OCI-LY3 (cell line): ENCODE data around the gene NAV1.

ENCODE experiments used
- H2AFZ ChIP-seq: fragments of 200-600, 300-600 bp; shearing (Covaris generic); 2 replicates; pipeline ENCODE4 v1.6.0; 2014; ENCODE audit warnings: antibody characterized with exemption, low read depth, low read length
- H3K27ac ChIP-seq: fragments of 200-600, 300-600 bp; sonication (generic); 2 replicates; pipeline ENCODE4 v1.5.1; 2014; ENCODE audit warnings: mild to moderate bottlenecking, low read length, moderate library complexity, mixed read lengths
- H3K27me3 ChIP-seq: fragments of 200-600, 300-600 bp; sonication (generic); 2 replicates; pipeline ENCODE4 v1.6.1; 2014; ENCODE audit warnings: low read depth, low read length, mixed read lengths
- H3K36me3 ChIP-seq: fragments of 200-600, 300-600 bp; sonication (generic); replicated peaks from 2 replicates; pipeline ENCODE3; 2014; ENCODE audit warnings: low read depth, low read length, mixed read lengths
- H3K4me1 ChIP-seq: fragments of 300-600, 200-600 bp; sonication (generic); 2 replicates; pipeline ENCODE4 v1.6.1; 2014; ENCODE audit warnings: low read length, mixed read lengths
- H3K4me2 ChIP-seq: fragments of 200-600, 300-600 bp; sonication (generic); 2 replicates; pipeline ENCODE4 v1.6.1; 2014; ENCODE audit warnings: low read length, mixed read lengths
- H3K4me3 ChIP-seq: fragments of 300-600, 200-600 bp; sonication (generic); 2 replicates; pipeline ENCODE4 v1.5.1; 2014; ENCODE audit warnings: antibody characterized with exemption, mild to moderate bottlenecking, low read length, moderate library complexity
- H3K79me2 ChIP-seq: fragments of 300-600, 200-600 bp; shearing (Covaris generic); 2 replicates; pipeline ENCODE4 v1.6.1; 2014; ENCODE audit warnings: mild to moderate bottlenecking, low read length, mixed read lengths
- H3K9ac ChIP-seq: fragments of 300-600, 200-600 bp; shearing (Covaris generic); 2 replicates; pipeline ENCODE4 v1.6.0; 2014; ENCODE audit warnings: mild to moderate bottlenecking, low read length, moderate library complexity
- H3K9me3 ChIP-seq: fragments of 200-600, 300-600 bp; shearing (Covaris generic); 2 replicates; pipeline ENCODE4 v1.6.1; 2014; ENCODE audit warnings: low read length, mixed read lengths; ENCODE audit not compliant: insufficient read depth
- H4K20me1 ChIP-seq: fragments of 200-600, 300-600 bp; sonication (generic); 2 replicates; pipeline ENCODE4 v1.6.1; 2016; ENCODE audit warnings: low read length, mixed read lengths; ENCODE audit not compliant: insufficient read depth
- CTCF ChIP-seq: fragments of 200-600, 300-600 bp; sonication (generic); IDR thresholded peaks from 2 replicates; pipeline ENCODE4 v1.5.1; 2014; ENCODE audit warnings: antibody characterized with exemption, low read length, low read depth
- EZH2phosphoT487 ChIP-seq: fragments of 200-600 bp; shearing (Covaris generic); IDR thresholded peaks from 2 replicates; pipeline ENCODE4 v1.6.1; 2018; ENCODE audit warnings: antibody characterized with exemption, mixed run types, low read depth

The NAV1 gene, protein sequence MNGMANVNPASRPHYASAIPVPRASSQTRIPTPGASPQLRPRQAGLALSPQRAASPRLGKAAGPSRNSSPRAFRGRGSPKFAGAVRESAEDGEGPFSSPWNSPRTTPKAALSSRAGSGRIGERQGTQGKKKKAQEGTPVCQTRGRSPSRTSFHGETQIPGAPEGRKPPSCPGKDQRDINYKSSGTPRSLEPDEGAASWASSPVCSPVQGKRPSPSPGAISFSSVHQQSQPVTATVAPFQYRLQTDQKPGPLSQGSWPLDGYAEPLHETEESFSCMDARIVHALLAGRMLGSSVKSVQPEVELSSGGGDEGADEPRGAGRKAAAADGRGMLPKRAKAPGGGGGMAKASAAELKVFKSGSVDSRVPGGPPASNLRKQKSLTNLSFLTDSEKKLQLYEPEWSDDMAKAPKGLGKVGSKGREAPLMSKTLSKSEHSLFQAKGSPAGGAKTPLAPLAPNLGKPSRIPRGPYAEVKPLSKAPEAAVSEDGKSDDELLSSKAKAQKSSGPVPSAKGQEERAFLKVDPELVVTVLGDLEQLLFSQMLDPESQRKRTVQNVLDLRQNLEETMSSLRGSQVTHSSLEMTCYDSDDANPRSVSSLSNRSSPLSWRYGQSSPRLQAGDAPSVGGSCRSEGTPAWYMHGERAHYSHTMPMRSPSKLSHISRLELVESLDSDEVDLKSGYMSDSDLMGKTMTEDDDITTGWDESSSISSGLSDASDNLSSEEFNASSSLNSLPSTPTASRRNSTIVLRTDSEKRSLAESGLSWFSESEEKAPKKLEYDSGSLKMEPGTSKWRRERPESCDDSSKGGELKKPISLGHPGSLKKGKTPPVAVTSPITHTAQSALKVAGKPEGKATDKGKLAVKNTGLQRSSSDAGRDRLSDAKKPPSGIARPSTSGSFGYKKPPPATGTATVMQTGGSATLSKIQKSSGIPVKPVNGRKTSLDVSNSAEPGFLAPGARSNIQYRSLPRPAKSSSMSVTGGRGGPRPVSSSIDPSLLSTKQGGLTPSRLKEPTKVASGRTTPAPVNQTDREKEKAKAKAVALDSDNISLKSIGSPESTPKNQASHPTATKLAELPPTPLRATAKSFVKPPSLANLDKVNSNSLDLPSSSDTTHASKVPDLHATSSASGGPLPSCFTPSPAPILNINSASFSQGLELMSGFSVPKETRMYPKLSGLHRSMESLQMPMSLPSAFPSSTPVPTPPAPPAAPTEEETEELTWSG (N-terminal part only)

DNA sequence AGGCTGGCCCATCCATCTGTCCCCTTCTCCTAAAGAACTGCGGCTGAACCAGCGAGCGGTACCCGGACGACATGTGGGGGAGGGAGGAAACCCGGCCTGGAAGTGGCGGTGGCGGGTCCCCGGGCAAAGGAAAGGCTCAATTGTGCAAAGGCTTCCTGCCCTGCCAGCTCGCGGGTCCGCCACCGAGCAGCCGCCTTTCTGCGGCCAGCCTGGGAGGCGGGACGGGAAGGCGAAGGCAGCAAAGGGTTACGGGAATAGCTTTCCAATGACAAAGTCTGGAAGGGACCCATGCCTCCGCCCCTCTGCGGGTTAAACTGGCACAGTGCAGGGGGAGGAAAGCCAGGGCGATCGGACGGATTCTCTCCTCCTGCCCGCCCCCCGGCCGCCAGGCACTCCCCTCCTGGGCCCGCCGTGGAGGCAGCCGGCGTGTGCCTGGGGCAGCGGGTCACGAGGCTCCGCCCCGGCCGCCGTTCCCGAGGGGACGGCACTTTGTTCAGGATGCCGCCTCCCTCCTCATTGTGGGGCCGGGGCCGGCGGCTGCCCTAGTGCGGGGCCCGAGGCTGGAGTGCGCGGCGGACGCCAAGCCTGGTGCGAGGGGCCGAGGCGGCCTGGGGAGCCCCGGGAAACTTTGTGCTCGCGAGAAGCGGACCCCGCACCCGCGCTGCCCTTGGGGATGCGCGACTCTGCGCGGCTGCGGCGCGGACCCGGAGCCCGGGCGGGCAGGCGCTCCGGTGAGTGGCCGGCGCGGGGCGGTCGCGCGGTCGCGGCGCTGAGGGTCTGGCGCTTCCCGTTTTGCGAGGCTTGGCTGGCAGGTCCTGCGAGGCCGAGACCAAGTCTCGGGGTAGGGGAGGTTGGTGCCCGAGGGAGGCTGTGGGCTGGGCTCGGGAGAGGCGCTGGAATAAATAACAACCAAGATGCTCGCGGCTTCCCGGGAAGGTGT is at the start of gene NAV1:
TSS of gene NAV1 (plus strand) at position 516 of the 940 bp plus-strand sequence. CDS start 83,758 bp downstream, outside the sequence.
- peaks cover 39% of the 10 kb centered on the region for H3K4me1 ChIP-seq
- 0 out of 2 replicates have a peak within 1 kb of the TSS, but pooled peaks have one; percentile 23 for H2AFZ ChIP-seq
- H3K79me2 ChIP-seq: no peaks in the 10 kb centered on the region
- no peaks in the 10 kb centered on the region for H3K9me3 ChIP-seq
- no peaks in the 10 kb centered on the region for H4K20me1 ChIP-seq
- no peak within 1 kb of the TSS for H3K27ac ChIP-seq
- peak within 1 kb of the TSS; percentile 26 for H3K9ac ChIP-seq
- H3K4me2 ChIP-seq: peak within 1 kb of the TSS; percentile 67
- peak within 1 kb of the TSS; percentile 74 for H3K4me3 ChIP-seq
- no peak for TF ChIP-seq EZH2phosphoT487
- TF ChIP-seq CTCF: no peak
- peaks cover 28% of the 10 kb centered on the region for H3K27me3 ChIP-seq
- H3K36me3 ChIP-seq: peaks cover 1% of the 10 kb centered on the region

- H3K9me3 ChIP-seq: no peaks in the 10 kb centered on the region
- peaks cover 17% of the 10 kb centered on the region for H3K4me1 ChIP-seq
- peak overlapping the region; percentile 43 for H3K4me2 ChIP-seq
- no peak overlapping the region for H3K9ac ChIP-seq
- no peak overlapping the region for H3K4me3 ChIP-seq
- H2AFZ ChIP-seq: no peak overlapping the region
- H3K79me2 ChIP-seq: no peaks in the 10 kb centered on the region
- peaks cover 74% of the 10 kb centered on the region for H3K36me3 ChIP-seq
- H3K27ac ChIP-seq: peak overlapping the region; percentile 26
- H3K27me3 ChIP-seq: no peaks in the 10 kb centered on the region
- no peaks in the 10 kb centered on the region for H4K20me1 ChIP-seq
- no peak for TF ChIP-seq EZH2phosphoT487
- no peak for TF ChIP-seq CTCF
These were observed 49.2 kb upstream of the NAV1 start for GRCh38 chr1:201489643-201490261.

DNA sequence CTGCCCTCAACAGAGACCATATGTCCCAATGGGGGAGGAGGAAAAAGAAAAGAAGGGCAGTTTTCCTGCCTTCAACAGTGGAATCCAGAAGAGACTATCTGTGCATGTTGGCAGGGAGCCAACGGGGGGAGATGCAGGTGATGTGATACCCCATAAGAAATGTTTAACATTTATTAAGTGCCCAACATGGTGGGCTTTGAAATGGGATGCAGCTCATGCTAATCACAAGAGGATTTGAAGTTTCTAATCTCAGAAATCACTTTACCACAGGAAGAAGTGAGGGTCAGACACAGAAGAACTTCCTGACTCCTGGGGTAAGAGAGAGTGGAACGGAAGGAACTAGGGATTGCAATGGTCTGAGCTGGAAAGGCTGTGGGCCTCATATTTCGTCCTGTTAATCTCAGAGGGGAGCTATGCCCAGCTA is 48.2 kb upstream of the NAV1 start:
- Histone ChIP-seq H3K79me2 (no peaks in the 10 kb centered on the region), H4K20me1 (no peaks in the 10 kb centered on the region), H3K36me3 (peaks cover 74% of the 10 kb centered on the region), H3K27me3 (no peaks in the 10 kb centered on the region), H3K4me1 (peaks cover 17% of the 10 kb centered on the region), H3K4me3 (no peak overlapping the region), H3K4me2 (no peak overlapping the region), H2AFZ (no peak overlapping the region), H3K9ac (no peak overlapping the region), H3K9me3 (no peaks in the 10 kb centered on the region), H3K27ac (no peak overlapping the region)
- no peak for TF ChIP-seq EZH2phosphoT487
- TF ChIP-seq CTCF: no peak
